ENCODE measurements around the gene CHD2.
"Not testable (repeated sequence)": the region's sequence is repeated elsewhere in the genome, so short reads cannot be mapped to it uniquely, and the experiment has no call there.

The CHD2 gene

DNA sequence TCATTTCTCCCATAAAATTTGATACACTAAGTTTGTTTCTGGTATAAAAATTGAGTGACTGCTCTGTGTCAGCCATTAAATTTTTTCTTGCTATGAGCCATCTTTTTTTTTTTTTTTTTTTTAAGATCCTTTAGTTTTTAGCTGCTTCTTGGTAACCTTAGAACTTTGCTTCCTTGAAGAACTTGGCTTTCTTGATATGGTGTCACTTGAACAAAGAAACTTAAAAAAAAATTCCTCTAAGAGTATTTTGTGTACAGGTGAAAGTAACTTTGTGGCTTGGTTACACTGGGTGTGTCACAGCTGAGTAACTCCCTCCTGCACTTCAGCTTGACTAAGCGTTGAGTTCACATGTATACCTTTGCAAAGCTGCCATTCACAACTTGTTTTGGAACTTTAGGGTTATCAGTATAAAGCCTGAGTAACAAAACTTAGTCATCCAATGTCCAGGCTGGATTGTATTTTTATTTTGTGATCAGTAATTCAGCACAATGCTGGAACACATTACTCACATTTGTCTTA lies 6.5 kb downstream of the CHD2 start:
- peak in 3 of 5 donors; percentile 30 to 79 (median 38) for DNase-seq

DNA sequence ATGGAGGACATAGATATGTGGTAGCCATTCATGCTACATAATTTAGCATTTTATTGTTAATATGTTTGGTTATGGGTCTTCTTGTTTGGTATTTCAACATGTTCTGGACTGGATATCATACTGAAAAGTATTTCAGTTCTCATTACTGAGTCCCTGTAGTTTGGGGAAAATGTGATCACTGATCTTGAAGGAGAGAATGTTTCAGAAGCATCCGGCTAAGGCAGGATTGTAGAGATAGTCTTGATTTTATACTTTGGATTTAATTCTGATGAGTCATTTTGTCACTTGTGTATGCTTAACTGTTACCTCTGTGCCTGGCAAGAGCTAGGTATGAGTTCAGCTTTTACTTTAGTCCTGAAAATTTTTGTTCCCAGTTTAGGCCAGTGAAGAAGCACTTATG lies 7.1 kb downstream of the CHD2 start:
- peak in 1 of 5 donors; percentile 60 for DNase-seq

- peak in 1 of 5 donors; percentile 49 for DNase-seq
These were observed 8.0 kb downstream of the CHD2 start for GRCh38 chr15:92907896-92908712.

GRCh38 chr15:92908713-92909057 lies 8.6 kb downstream of the CHD2 start:
- DNase-seq = no peak

GRCh38 chr15:92909136-92909781 lies 9.1 kb downstream of the CHD2 start:
- DNase-seq = no peak

GRCh38 chr15:92910451-92910850 lies 10.3 kb downstream of the CHD2 start:
- peak in 1 of 5 donors; percentile 18 for DNase-seq

- no peak for DNase-seq
These were observed 14.0 kb downstream of the CHD2 start for GRCh38 chr15:92914103-92914499.

- DNase-seq = peak in 1 of 5 donors; percentile 72
These were observed 14.7 kb downstream of the CHD2 start for GRCh38 chr15:92914768-92915221.

GRCh38 chr15:92915766-92916435 lies 15.8 kb downstream of the CHD2 start:
- peak in 1 of 5 donors; percentile 16 for DNase-seq

GRCh38 chr15:92917598-92918407 lies 17.7 kb downstream of the CHD2 start:
- DNase-seq = peak; percentile 72 to 92 (median 86)

DNA sequence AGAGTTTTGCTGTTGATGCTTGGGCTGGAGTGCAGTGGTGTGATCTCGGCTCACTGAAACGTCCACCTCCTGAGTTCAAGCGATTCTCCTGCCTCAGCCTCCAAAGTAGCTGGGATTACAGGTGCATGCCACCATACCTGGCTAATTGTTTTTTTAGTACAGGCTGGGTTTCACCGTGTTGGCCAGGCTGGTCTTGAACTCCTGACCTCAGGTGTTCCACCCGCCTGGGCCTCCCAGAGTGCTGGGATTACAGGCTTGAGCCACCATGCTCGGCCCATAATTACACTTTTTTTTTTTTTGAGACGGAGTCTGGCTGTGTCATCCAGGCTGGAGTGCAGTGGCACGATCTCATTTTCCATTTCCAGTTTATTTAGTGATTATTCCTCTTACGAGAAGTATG lies 18.8 kb downstream of the CHD2 start:
- DNase-seq = not testable (repeated sequence)

GRCh38 chr15:92920595-92921161 lies 20.6 kb downstream of the CHD2 start:
- DNase-seq = no peak

DNA sequence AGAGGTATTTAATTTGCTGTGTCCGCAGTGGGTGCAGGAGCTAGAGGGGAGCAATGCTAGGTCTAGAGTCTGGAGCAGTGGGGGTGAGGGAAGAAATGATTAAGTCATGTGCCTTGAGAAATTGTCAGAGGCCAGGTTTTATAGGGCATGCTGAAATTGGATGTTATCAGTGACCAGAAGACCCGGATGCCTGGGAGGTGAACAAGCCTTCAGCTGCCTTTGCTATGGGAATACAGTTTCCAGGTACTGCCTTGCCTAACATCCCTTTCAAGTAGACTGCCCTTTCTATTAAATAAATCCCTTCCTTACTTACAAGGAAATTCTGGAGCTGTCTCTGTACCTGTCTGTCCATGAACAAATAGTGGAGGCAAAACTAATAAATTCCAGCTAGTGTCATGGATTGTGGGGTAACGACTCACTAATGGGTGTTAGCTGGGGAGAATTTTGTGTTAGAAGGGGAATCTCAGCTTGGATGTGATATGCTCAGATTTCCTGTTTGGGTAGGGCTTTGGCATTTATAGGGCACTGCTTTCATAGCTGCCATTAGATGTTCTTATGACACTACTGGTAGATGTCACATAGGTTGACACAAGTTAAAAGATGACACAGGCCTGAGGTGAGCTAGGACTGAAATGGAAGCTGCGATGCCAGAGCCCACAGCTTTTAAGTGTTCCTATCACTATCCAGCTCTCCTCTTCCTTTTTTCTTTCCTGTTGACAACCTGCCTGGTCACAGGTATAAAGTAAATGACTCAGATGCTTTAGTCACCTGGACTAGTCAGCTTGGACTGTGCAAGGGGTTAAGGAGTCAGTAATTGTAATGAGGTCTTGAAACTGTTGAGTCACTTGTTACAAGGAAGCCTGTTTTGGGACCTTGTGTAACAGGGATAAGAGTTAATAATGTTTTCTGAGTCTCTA lies 21.3 kb downstream of the CHD2 start:
- no peak for DNase-seq

GRCh38 chr15:92922418-92923002 lies 22.4 kb downstream of the CHD2 start:
- DNase-seq = no peak

- DNase-seq = no peak
These were observed 24.1 kb downstream of the CHD2 start for GRCh38 chr15:92924216-92924615.

GRCh38 chr15:92925454-92925853 lies 25.3 kb downstream of the CHD2 start:
- DNase-seq = no peak

DNA sequence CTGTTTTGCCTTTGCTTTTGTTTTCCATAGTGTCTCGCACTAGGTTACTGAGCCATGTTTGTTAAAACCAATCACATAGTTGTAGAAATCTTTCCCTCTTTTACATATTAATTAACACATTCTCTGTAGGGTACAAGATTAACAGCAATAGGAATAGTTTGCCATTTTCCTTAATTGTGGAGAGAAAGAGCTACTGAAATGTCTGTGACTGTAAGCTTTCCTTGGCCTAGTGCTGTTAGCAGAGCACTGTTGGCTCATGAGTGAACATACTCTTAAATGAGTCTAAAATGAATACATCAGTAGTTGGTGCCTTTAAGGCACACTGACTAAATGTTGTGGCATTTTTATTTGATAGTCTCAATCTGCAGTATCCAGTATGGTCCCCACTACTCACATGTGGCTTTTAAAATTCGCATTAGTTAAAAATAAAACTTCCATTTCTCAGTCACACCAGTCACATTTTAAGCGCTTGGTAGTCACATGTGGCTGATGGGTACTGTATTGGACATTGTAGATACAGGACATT lies 28.2 kb downstream of the CHD2 start:
- no peak for DNase-seq

DNA sequence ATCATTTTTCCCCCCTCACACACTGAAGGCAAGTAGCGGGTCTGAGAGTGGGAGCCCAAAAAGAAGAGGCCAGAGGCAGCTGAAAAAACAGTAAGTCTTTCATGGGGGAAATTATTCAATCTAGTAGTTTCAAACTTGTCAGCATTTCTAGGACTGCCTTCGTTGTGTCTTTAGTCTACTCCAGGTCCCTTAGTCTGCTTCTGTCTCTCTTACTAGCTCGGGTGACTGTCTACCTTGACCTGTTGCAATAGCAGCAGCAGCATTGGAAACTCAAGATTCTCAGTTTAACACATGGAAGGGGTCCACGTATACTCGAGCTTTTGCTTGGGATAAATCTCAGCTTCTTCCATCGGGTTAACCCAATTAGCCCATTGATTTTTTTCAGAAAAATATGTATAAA lies 28.9 kb downstream of the CHD2 start:
- no peak for DNase-seq

DNA sequence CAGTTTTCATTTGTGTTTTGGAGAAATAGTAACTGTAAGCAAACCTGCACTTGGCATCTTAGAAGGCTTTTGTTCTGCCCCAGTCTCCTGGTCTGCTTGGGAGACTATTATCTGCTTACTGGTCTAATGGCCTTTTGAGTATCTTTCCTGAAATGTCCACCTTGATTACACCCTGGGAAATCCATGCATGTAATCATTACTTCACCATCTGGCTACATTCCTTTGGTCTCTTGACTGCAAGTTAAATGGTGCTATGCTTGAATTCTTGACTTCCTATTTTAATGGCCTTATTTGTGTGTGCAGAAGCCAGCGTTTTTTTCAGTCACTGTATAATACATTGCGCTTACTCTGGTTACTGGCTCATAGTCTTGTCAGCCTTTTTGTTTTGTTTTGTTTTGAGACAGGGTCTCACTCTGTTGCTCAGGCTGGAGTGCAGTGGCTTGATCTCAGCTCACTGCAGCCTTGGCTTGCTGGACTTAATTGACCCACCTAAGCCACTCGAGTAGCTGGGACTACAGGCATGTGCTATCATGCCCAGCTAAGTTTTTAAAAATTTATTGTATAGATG lies 30.0 kb downstream of the CHD2 start:
- no peak for DNase-seq

DNA sequence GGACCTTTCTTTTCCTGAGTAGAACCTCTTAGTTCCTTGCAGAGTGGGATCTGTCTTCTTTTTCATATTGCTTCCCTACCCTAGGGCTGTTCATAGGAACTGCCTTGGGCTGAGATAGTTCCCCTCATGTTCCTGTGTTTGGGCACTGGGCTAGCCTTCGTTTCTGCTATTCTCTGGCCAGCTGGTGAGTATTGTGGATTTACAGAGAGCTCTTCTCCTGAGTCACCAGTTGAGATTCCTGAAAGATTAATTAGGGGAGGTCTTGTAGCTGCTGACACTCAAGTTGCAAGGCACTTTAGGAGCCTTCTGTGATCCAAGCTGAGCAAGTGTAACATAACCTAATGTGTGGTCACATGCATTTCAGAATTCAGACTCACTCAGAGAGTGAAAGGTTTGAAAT lies 30.7 kb downstream of the CHD2 start:
- DNase-seq = no peak
